ENCODE results near the gene ATIC.

DNA sequence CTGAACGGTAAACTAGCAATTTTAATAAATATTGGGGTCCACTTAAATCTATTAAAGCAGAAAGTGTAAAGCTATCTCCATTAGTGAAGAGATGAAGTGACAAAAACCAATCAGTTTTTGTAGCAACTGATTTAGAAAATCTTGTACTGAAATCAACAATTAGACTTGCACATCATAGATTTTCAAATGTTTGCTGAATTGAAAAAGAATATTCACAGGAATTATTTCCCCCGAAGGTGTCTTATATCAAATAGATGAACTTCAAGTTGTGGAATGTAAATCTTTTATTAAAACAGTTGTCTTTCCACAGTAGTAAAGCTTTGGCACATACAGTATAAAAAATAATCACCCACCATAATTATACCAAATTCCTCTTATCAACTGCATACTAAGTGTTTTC lies 48.7 kb downstream of the ATIC start:
- TF ChIP-seq, protein P1, sequence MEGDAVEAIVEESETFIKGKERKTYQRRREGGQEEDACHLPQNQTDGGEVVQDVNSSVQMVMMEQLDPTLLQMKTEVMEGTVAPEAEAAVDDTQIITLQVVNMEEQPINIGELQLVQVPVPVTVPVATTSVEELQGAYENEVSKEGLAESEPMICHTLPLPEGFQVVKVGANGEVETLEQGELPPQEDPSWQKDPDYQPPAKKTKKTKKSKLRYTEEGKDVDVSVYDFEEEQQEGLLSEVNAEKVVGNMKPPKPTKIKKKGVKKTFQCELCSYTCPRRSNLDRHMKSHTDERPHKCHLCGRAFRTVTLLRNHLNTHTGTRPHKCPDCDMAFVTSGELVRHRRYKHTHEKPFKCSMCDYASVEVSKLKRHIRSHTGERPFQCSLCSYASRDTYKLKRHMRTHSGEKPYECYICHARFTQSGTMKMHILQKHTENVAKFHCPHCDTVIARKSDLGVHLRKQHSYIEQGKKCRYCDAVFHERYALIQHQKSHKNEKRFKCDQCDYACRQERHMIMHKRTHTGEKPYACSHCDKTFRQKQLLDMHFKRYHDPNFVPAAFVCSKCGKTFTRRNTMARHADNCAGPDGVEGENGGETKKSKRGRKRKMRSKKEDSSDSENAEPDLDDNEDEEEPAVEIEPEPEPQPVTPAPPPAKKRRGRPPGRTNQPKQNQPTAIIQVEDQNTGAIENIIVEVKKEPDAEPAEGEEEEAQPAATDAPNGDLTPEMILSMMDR (IDR thresholded peaks at IDR 0.05; ENCODE audit: poor library complexity, severe bottlenecking): no peak
- TF ChIP-seq EP300 (conservative IDR thresholded peaks at IDR 0.05; ENCODE audit: poor library complexity, severe bottlenecking) (no peak), POLR2AphosphoS5 (IDR thresholded peaks at IDR 0.05) (no peak), EZH2 (IDR thresholded peaks at IDR 0.05; ENCODE audit: borderline replicate concordance, insufficient read depth, low read length, poor library complexity, severe bottlenecking) (no peak), REST (IDR thresholded peaks at IDR 0.05; ENCODE audit: borderline replicate concordance) (no peak), SMC3 (conservative IDR thresholded peaks at IDR 0.05; ENCODE audit: poor library complexity) (no peak), TAF1 (IDR thresholded peaks at IDR 0.05; ENCODE audit: low read depth) (no peak), MXI1 (conservative IDR thresholded peaks at IDR 0.05; ENCODE audit: poor library complexity, severe bottlenecking) (no peak)

Data from neural cell (in vitro differentiated cells).